Endodermal cell (in vitro differentiated cells): Measurements from ENCODE around the gene PRR7. TPM values are rescaled to one million over a fixed set of nuclear protein-coding genes. Genes with fewer than 3 reads are reported as not detected.

ENCODE experiments used
- DNase-seq: peaks from one replicate; pipeline ENCODE4 v3.0.0-alpha.2; 2017
- H3K27ac ChIP-seq: 2 replicates; pipeline ENCODE4 v1.5.1; 2013; ENCODE audit warnings: mild to moderate bottlenecking, low read depth, low read length, moderate library complexity
- H3K27me3 ChIP-seq: 2 replicates; pipeline ENCODE4 v1.6.1; 2013; ENCODE audit warnings: mild to moderate bottlenecking, low read length, moderate library complexity; ENCODE audit not compliant: insufficient read depth, control insufficient read depth, poor library complexity, severe bottlenecking
- H3K36me3 ChIP-seq: 2 replicates; pipeline ENCODE4 v1.7.0; 2013; ENCODE audit warnings: mild to moderate bottlenecking, low read length, moderate library complexity; ENCODE audit not compliant: control insufficient read depth, insufficient read depth
- H3K4me1 ChIP-seq: one replicate; pipeline ENCODE4 v1.7.0; 2013; ENCODE audit warnings: low read length; ENCODE audit not compliant: control insufficient read depth, insufficient read depth
- H3K4me3 ChIP-seq: 2 replicates; pipeline ENCODE4 v1.5.1; 2013; ENCODE audit warnings: mild to moderate bottlenecking, low read length, moderate library complexity
- H3K9ac ChIP-seq: 2 replicates; pipeline ENCODE4 v1.6.1; 2013; ENCODE audit warnings: mild to moderate bottlenecking, low read length, moderate library complexity; ENCODE audit not compliant: poor library complexity, severe bottlenecking; ENCODE audit errors: extremely low read depth
- H3K9me3 ChIP-seq: 2 replicates; pipeline ENCODE4 v1.6.1; 2013; ENCODE audit warnings: mild to moderate bottlenecking, low read length, moderate library complexity; ENCODE audit not compliant: control insufficient read depth
- H3K27ac Mint-ChIP-seq: 2 replicates; pipeline ENCODE4 v1.8.0; 2020; ENCODE audit warnings: mixed read lengths
- H3K27me3 Mint-ChIP-seq: 2 replicates; pipeline ENCODE4 v1.8.0; 2021; ENCODE audit warnings: mild to moderate bottlenecking, mixed read lengths; ENCODE audit not compliant: insufficient read depth
- H3K36me3 Mint-ChIP-seq: 2 replicates; pipeline ENCODE4 v1.8.0; 2020; ENCODE audit warnings: low read depth, mixed read lengths
- H3K4me1 Mint-ChIP-seq: 2 replicates; pipeline ENCODE4 v1.8.0; 2020; ENCODE audit warnings: mixed read lengths
- H3K4me3 Mint-ChIP-seq: 2 replicates; pipeline ENCODE4 v1.8.0; 2020; ENCODE audit warnings: mild to moderate bottlenecking, moderate library complexity, mixed read lengths
- H3K9me3 Mint-ChIP-seq: 2 replicates; pipeline ENCODE4 v1.8.0; 2020; ENCODE audit warnings: mild to moderate bottlenecking, mixed read lengths
- CTCF ChIP-seq: fragments of 200-600 bp; sonication (generic); conservative IDR thresholded peaks from 2 replicates; pipeline ENCODE4 v1.5.0; 2021; ENCODE audit warnings: antibody characterized with exemption, mild to moderate bottlenecking
- WGBS, 2 experiments: methylation state at CpG; one replicate each; pipeline versions ENCODE4 v1.1.5 to v1.1.7; 2013; ENCODE audit warnings: missing lambda C conversion rate in 2 of 2, mixed read lengths in 1 of 2; ENCODE audit not compliant: insufficient coverage in 1 of 2, insufficient read length in 1 of 2; 5-methylcytosine and 5-hydroxymethylcytosine counted together
- total RNA-seq, 2 donors: library from RNA; stranded (reverse); fragmentation: NEBNext Ultra II Directional in 1 of 2; extraction: Animal tissue kit (Norgen Biotek cat#: 25700) in 1 of 2; gene quantifications; 2 replicates in 1 of 2; 3 replicates in 1 of 2; pipeline ENCODE4 v1.2.1, GENCODE V29; 2021

Gene PRR7
- total RNA-seq, 2 donors from 2014 or later, result 4.7 to 8.0 TPM

- peaks cover 10% of the 10 kb centered on the region for H3K9me3 Mint-ChIP-seq
- Histone ChIP-seq H3K9me3 (peaks cover 14% of the 10 kb centered on the region), H3K27me3 (no peaks in the 10 kb centered on the region), H3K4me3 (no peak overlapping the region), H3K4me1 (no peaks in the 10 kb centered on the region), H3K36me3 (peaks cover 85% of the 10 kb centered on the region), H3K9ac (no peak overlapping the region), H3K27ac (no peak overlapping the region)
- H3K27me3 Mint-ChIP-seq, result no peaks in the 10 kb centered on the region
- H3K4me3 Mint-ChIP-seq, result no peak overlapping the region
- whole genome bisulfite sequencing, 2 experiments, result 94% methylated on average over 17 to 27 of the region's 27 CpGs
- H3K27ac Mint-ChIP-seq, result no peak overlapping the region
- no peak for TF ChIP-seq CTCF
- peaks cover 2% of the 10 kb centered on the region for H3K4me1 Mint-ChIP-seq
- H3K36me3 Mint-ChIP-seq, result peaks cover 69% of the 10 kb centered on the region
- no peak for DNase-seq
Observed at GRCh38 chr5:177462021-177462670, 15.5 kb downstream of the PRR7 start.

DNA sequence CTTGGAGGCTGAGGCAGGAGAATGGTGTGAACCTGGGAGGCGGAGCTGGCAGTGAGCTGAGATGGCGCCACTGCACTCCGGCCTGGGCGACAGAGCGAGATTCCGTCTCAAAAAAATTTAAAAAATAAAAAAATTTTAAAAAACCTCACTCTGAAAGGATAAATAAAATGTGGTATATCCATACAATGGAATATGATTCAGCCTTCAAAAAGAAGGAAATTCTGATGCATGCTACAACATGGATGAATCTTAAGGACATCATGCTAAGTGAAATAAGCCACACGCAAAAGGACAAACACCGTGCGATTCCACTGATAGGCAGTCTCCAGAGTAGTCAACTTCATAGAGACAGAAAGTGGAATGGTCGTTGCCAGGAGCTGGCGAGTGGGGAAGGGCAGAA, 18.4 kb downstream of the PRR7 start:
- Histone ChIP-seq H3K4me3 (no peak overlapping the region), H3K4me1 (peaks cover 3% of the 10 kb centered on the region), H3K9ac (no peak overlapping the region), H3K36me3 (peaks cover 88% of the 10 kb centered on the region), H3K27ac (no peak overlapping the region), H3K9me3 (peaks cover 14% of the 10 kb centered on the region), H3K27me3 (no peaks in the 10 kb centered on the region)
- Mint-ChIP-seq H3K36me3 (peaks cover 77% of the 10 kb centered on the region), H3K4me1 (peaks cover 6% of the 10 kb centered on the region), H3K9me3 (peaks cover 10% of the 10 kb centered on the region), H3K27ac (no peak overlapping the region), H3K27me3 (no peaks in the 10 kb centered on the region), H3K4me3 (no peak overlapping the region)
- TF ChIP-seq CTCF, result no peak
- no peak for DNase-seq
- WGBS, 2 experiments, result 78 to 86% methylated on average over 6 to 8 of the region's 11 CpGs

- H3K4me3 ChIP-seq, result no peak overlapping the region
- WGBS, 2 experiments, result 95 to 97% methylated on average over 23 to 25 of the region's 25 CpGs
- DNase-seq, result no peak
- no peak overlapping the region for H3K4me3 Mint-ChIP-seq
- peaks cover 20% of the 10 kb centered on the region for H3K4me1 ChIP-seq
- peaks cover 15% of the 10 kb centered on the region for H3K4me1 Mint-ChIP-seq
- no peak overlapping the region for H3K27ac ChIP-seq
- TF ChIP-seq CTCF, result no peak
- no peak overlapping the region for H3K27ac Mint-ChIP-seq
- H3K36me3 ChIP-seq, result peaks cover 89% of the 10 kb centered on the region
- peaks cover 10% of the 10 kb centered on the region for H3K9me3 Mint-ChIP-seq
- no peaks in the 10 kb centered on the region for H3K27me3 Mint-ChIP-seq
- peaks cover 81% of the 10 kb centered on the region for H3K36me3 Mint-ChIP-seq
- H3K9me3 ChIP-seq, result peaks cover 14% of the 10 kb centered on the region
- H3K9ac ChIP-seq, result no peak overlapping the region
- no peaks in the 10 kb centered on the region for H3K27me3 ChIP-seq
Observed at GRCh38 chr5:177466861-177467260, 20.2 kb downstream of the PRR7 start.
